GM12873 (cell line): ENCODE data around the gene ATXN1.

Experiments
- TF ChIP-seq, protein P1 (sequence below): IDR thresholded peaks from 2 replicates; pipeline ENCODE4 v1.5.1; 2012; ENCODE audit warnings: low read depth, mild to moderate bottlenecking, moderate library complexity, low read length, control low read depth; ENCODE audit not compliant: insufficient read depth; ENCODE audit errors: missing control alignments

ATXN1 gene

DNA sequence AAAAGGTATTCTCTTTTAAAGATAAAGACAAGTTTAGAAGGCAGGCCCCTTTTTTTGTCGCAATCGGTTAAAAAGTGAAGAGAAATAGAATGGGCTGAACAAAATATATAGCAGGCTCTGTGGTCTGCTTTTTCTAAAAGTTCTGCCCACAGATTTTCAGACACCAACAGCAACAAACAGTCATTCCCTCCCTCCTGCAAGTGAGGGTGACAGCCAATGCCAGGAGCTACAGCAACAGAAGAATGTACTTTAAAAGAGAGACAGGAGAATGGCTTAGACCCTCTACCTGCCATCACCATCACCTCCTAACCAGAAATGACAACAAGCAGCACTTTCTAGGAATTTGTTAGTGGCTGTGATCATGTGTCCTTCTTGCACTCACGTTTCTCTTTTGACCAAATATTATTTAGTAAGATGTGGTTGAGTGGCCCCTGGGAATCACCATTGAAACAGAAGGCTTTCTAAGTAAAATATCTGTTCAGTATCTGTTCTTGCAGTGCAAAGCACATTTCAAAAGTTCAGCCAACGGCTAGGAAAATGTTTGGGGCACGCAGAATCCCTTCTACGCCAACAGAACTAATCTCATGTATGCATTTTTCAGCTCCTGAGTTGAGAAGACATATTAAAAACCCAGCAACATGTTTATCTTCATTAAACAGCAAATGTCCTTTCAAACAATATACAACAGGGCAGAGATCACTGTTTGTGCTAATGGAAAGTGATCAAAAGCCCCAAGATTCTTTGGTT lies 248.5 kb downstream of the ATXN1 start:
- TF ChIP-seq, protein P1, sequence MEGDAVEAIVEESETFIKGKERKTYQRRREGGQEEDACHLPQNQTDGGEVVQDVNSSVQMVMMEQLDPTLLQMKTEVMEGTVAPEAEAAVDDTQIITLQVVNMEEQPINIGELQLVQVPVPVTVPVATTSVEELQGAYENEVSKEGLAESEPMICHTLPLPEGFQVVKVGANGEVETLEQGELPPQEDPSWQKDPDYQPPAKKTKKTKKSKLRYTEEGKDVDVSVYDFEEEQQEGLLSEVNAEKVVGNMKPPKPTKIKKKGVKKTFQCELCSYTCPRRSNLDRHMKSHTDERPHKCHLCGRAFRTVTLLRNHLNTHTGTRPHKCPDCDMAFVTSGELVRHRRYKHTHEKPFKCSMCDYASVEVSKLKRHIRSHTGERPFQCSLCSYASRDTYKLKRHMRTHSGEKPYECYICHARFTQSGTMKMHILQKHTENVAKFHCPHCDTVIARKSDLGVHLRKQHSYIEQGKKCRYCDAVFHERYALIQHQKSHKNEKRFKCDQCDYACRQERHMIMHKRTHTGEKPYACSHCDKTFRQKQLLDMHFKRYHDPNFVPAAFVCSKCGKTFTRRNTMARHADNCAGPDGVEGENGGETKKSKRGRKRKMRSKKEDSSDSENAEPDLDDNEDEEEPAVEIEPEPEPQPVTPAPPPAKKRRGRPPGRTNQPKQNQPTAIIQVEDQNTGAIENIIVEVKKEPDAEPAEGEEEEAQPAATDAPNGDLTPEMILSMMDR: no peak

DNA sequence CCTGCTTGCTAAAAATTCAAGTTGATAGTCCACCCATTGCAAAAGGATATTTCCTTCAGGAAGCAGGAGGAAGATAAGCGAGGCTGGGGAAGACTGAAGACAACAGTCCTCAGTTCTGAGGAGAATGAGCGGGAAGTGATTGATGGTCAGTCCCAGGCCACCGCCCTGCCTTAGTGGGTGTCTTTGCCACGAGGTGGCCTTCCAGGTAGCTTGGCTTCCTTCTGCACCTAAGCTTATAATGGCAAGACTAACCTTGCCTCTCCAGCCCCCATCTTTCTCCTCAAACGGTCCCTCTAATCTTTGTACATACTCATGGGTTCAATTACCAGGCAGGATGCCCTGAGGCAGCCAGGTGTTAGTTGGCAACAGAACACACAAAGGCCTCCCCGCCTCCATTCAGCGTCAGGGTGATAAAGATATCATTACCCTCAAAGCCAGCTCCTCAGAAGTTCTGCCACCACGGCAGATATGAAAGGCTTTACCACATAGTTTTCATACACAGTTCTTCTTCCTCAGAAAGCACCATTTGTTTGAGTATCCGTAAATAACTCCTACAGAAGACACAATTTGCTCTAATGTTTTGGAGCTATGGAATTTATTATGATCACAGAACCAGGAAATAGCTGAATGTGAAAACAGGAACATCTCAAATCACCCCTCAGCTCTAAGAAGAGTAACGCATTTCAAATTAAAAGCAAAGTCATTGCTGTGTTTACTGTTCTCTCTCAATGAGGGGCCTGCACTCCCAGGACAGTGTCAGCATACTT lies 249.4 kb downstream of the ATXN1 start:
- TF ChIP-seq, protein P1: no peak

DNA sequence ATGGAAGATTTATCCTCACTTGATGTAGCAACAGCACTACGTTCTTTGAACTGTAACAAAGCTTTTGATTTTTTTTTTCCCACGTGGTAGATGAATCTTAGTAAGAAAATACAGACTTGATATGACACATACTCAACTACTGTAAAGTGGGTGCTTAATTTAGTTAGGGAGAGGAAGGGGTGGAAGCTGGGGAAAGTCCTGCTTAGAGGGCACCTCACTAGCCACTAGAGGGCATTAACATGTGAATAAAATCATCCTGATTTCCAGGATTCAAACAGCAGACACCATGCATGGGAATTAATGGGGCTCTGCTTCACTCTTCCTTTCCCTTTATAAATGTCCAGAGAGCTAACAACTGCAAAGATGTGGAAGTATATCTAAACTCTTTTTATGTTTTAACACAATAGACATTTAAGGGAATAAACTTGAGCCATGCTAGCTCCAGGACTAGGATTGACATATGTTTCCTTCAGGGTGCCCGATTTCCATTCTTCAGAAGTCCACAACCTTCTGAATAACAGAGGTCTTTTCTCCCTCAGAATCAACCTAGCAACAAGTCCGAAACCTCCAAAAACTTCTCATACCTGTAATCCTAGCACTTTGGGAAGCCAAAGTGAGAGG lies 250.1 kb downstream of the ATXN1 start:
- TF ChIP-seq, protein P1: peak; percentile 68

DNA sequence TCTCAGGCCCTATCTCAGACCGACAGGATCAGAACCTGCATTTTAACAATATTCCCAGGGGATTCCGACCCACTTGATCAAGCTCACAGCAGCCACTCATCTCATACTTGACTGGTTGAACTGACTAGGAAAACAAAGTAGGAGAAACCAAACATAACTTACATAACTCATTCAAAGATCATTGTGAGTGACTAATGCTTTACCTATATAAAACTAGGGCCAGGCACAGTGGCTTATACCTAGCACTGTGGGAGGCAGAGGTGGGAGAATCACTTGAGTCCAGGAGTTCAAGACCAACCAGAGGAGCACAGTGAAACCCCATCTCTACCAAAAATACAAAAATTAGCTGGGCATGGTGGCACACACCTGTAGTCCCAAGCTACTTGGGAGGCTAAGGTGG lies 251.0 kb downstream of the ATXN1 start:
- TF ChIP-seq, protein P1: no peak

DNA sequence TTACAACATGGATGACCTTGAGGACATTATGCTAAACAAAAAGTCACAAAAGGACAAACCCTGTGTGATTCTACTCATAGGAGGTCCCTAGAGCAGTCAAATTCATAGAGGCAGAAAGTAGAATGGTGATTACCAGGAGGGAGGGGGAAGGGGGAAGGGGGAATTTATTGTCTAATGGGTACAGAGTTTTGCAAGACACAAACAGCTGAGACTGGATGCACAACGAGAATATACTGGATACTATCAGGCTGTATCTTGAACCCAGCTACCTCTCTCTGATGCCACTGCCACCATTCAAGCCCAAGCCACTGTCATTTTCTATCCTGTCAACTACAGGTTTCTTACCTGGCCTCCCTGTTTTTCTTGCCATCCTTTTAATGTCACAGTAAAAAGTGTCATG lies 252.3 kb downstream of the ATXN1 start:
- TF ChIP-seq, protein P1: no peak

DNA sequence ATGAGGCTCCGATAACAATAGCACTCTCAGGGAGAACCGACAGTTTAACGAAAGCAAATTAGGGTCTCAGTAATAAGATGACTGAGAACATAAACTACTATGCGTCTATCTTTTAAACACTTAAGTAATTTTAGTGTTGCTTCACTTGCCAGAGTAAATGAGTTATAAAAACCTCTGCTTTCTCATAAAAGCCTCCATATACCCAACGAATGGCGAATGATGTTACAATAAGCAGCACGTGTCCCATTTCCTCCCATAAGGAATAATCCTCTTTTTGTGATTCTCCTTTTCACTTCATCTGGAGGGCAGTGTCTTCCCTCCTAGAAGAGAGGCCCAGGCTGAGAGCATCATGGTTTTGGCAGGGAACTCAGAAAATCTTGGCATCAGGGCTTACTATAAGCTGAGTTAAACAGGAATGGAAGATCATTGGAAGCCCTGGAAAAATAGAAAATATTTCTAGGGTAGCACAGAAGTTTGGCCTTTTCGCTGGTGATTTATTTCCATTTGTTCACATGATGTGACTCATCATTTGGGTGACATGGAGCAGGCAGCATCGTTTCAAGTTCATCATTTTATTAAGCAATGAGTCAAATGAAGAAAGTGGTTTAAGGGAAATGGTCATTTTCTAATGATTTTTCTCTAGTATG lies 255.4 kb downstream of the ATXN1 start:
- TF ChIP-seq, protein P1: no peak

DNA sequence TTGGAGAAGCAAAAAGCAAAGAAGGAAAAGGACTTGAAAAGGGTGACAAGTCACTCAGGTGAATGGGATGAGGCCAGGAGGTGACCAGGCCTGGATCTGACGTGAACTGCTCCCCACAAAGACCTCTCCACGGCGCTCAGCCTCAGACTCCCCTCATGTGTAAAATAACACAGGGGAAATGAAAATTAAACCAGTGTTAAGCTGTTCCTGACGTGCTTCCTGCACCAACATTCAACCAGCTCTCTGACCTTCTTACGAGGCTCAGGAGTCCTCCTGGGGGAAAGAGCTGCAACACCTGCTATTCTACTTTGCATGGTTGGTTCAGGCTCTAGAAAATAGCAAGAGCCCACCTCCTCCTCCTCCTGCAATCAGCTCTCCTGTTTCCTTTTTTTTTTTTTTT lies 256.7 kb downstream of the ATXN1 start:
- TF ChIP-seq, protein P1: no peak
